ENCODE results near the gene HSPA9. TPM values are rescaled to one million over a fixed set of nuclear protein-coding genes. Genes with fewer than 3 reads are reported as not detected.

HSPA9 gene
- polyA plus RNA-seq, 2 of the 4 experiments (the other 2 are of a cell fraction), result 417 to 615 TPM

DNA sequence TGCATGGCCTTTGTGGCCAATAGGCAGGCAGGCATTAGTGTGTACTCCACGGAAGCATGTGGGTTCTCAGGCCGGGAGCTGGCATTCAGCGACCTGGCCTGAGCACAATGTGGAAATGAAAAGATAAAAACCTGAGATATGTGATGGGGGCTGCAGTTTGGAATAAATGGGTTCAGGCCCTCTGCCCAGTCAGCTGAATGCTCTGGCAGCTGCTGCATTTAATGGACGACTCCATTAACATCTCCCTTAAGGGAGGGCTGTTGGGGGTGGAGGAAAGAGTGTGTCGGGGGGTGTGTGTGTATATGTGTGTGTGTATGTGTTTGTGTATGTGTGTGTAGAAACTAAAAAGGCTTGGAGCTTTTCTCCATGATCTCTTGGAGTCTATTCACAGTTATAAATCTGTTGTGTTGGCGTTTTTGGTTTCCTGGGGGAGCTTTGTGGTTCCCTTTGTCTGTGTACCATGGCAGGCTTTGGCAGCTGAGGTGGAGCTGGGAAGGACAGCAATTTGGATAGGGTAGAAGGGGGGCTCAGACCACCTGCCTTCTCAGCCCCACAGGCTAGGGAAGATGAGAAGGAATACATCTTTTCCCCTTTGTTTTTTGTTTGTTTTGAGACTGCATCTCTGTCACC lies 27.3 kb upstream of the HSPA9 start:
- ChIA-PET CTCF (interaction anchor here (0.7 to 3.4 kb wide), 5 partner anchors 9 to 23 kb away, joined by 3 to 14 read pairs (median 4); no protein-coding TSS in a partner anchor), POLR2A (no interaction called here)
- Histone ChIP-seq H3K27ac (peak overlapping the region; percentile 29 to 59; a peak in 2 of 6 replicates), H3K4me3 (no peak overlapping the region), H3K4me1 (peaks cover 9% of the 10 kb centered on the region; the same call in 2 of the 3 replicates), H3K9me3 (no peaks in the 10 kb centered on the region), H3K4me2 (no peak overlapping the region)
- FAIRE-seq (no peak), DNase-seq (ENCODE audit: low read depth in 1 of 2, low spot score in 1 of 2) (no peak), ATAC-seq (no peak)
- 79% methylated on average over 6 of the region's 6 CpGs for WGBS (ENCODE audit: missing lambda C conversion rate)
- TF ChIP-seq, protein P1, sequence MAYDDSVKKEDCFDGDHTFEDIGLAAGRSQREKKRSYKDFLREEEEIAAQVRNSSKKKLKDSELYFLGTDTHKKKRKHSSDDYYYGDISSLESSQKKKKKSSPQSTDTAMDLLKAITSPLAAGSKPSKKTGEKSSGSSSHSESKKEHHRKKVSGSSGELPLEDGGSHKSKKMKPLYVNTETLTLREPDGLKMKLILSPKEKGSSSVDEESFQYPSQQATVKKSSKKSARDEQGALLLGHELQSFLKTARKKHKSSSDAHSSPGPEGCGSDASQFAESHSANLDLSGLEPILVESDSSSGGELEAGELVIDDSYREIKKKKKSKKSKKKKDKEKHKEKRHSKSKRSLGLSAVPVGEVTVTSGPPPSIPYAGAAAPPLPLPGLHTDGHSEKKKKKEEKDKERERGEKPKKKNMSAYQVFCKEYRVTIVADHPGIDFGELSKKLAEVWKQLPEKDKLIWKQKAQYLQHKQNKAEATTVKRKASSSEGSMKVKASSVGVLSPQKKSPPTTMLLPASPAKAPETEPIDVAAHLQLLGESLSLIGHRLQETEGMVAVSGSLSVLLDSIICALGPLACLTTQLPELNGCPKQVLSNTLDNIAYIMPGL (CRISPR knock-in tag; IDR thresholded peaks at IDR 0.05; ENCODE audit: borderline replicate concordance), result no peak
- TF ChIP-seq ZNF302 (CRISPR knock-in tag; IDR thresholded peaks at IDR 0.05), result no peak
- TF ChIP-seq, protein P2, sequence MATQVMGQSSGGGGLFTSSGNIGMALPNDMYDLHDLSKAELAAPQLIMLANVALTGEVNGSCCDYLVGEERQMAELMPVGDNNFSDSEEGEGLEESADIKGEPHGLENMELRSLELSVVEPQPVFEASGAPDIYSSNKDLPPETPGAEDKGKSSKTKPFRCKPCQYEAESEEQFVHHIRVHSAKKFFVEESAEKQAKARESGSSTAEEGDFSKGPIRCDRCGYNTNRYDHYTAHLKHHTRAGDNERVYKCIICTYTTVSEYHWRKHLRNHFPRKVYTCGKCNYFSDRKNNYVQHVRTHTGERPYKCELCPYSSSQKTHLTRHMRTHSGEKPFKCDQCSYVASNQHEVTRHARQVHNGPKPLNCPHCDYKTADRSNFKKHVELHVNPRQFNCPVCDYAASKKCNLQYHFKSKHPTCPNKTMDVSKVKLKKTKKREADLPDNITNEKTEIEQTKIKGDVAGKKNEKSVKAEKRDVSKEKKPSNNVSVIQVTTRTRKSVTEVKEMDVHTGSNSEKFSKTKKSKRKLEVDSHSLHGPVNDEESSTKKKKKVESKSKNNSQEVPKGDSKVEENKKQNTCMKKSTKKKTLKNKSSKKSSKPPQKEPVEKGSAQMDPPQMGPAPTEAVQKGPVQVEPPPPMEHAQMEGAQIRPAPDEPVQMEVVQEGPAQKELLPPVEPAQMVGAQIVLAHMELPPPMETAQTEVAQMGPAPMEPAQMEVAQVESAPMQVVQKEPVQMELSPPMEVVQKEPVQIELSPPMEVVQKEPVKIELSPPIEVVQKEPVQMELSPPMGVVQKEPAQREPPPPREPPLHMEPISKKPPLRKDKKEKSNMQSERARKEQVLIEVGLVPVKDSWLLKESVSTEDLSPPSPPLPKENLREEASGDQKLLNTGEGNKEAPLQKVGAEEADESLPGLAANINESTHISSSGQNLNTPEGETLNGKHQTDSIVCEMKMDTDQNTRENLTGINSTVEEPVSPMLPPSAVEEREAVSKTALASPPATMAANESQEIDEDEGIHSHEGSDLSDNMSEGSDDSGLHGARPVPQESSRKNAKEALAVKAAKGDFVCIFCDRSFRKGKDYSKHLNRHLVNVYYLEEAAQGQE (IDR thresholded peaks at IDR 0.05), result no peak
- TF ChIP-seq ZC3H11A (IDR thresholded peaks at IDR 0.05), result no peak

DNA sequence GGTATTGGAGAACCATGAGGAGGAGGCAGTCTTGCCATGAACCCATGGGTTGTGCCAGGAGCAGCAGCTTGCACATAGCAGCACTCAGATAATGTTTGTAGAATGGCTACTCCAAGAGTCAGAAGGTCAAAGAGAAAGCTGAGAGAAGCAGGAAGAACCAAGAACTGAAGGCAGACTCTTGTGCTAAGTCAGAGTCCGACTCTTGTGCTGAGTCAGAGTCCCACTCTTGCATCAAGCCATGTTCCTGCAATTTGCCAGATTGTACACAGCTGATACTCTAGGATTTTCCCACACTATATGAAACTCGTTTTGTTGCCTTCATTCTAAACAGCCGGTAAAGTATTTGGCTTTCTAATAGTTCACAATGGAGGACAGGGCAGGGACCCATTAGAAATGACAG lies 26.2 kb upstream of the HSPA9 start:
- no peaks in the 10 kb centered on the region for H3K9me3 ChIP-seq
- no peak overlapping the region for H3K4me3 ChIP-seq
- peak overlapping the region; percentile 12; the same call in 2 of the 3 replicates for H3K4me2 ChIP-seq
- H3K27ac ChIP-seq, result peak overlapping the region; percentile 29 to 59
- 46% methylated on average over 3 of the region's 3 CpGs for WGBS (ENCODE audit: missing lambda C conversion rate)
- ChIA-PET POLR2A (no interaction called here), CTCF (interaction anchor here (0.7 to 3.3 kb wide), 6 partner anchors 9 to 75 kb away, joined by 3 to 12 read pairs (median 4); no protein-coding TSS in a partner anchor)
- FAIRE-seq, result no peak
- peak; percentile 67 to 69; a peak in 5 of 6 replicates for ATAC-seq
- DNase-seq (ENCODE audit: low read depth in 1 of 2, low spot score in 1 of 2), result peak in 1 of 2 experiments; percentile 61
- H3K4me1 ChIP-seq, result peaks cover 9% of the 10 kb centered on the region; the same call in 2 of the 3 replicates
- TF ChIP-seq MAFK (IDR thresholded peaks at IDR 0.05; ENCODE audit: partially characterized antibody) (peak; percentile 89), NFE2L2 (conservative IDR thresholded peaks at IDR 0.05; ENCODE audit: low read length) (0 out of 2 replicates have a peak, but pooled peaks have one; percentile 19), CBX2 (IDR thresholded peaks at IDR 0.05; ENCODE audit: borderline replicate concordance, low read depth) (no peak)

DNA sequence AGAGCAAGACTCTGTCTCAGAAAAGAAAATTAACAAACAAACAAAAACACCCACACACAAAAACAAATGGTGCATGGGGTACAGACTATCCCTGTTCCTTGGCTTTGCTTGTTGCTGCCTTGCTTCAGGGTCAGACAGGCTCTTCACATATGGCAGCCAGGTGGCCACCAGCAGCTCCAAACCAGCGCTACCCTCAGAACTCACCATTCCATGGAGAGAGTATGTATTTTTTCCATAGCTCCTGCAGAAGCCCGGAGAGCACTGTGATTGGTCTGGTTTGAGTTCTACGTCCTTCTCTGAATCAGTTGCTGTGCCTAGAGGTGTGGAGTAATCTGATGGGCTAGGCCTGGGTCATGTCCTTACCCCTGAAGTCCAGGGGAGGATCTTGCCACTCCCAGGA lies 25.2 kb upstream of the HSPA9 start:
- ATAC-seq (no peak), FAIRE-seq (no peak), DNase-seq (ENCODE audit: low read depth in 1 of 2, low spot score in 1 of 2) (no peak)
- Histone ChIP-seq H3K4me3 (no peak overlapping the region), H3K9me3 (no peaks in the 10 kb centered on the region), H3K27ac (no peak overlapping the region), H3K4me2 (no peak overlapping the region), H3K4me1 (peaks cover 9% of the 10 kb centered on the region; the same call in 2 of the 3 replicates)
- ChIA-PET CTCF (interaction anchor here (1.1 to 3.3 kb wide), 4 partner anchors 10 to 662 kb away, joined by 3 to 12 read pairs (median 6); no protein-coding TSS in a partner anchor), POLR2A (no interaction called here)
- TF ChIP-seq NFE2L2 (conservative IDR thresholded peaks at IDR 0.05; ENCODE audit: low read length) (no peak), MAZ (IDR thresholded peaks at IDR 0.05; ENCODE audit: borderline replicate concordance, low read depth, low read length) (no peak), CEBPB (IDR thresholded peaks at IDR 0.05) (no peak), TP53 (CRISPR knock-in tag; IDR thresholded peaks at IDR 0.05) (no peak), JUNB (IDR thresholded peaks at IDR 0.05) (no peak), RARB (CRISPR knock-in tag; IDR thresholded peaks at IDR 0.05) (no peak), KDM5A (IDR thresholded peaks at IDR 0.05) (no peak), HDAC2 (IDR thresholded peaks at IDR 0.05) (no peak), TFCP2L1 (CRISPR knock-in tag; IDR thresholded peaks at IDR 0.05) (no peak), HOXB5 (CRISPR knock-in tag; IDR thresholded peaks at IDR 0.05) (no peak)
- TF ChIP-seq, protein P3, sequence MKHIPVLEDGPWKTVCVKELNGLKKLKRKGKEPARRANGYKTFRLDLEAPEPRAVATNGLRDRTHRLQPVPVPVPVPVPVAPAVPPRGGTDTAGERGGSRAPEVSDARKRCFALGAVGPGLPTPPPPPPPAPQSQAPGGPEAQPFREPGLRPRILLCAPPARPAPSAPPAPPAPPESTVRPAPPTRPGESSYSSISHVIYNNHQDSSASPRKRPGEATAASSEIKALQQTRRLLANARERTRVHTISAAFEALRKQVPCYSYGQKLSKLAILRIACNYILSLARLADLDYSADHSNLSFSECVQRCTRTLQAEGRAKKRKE (CRISPR knock-in tag; IDR thresholded peaks at IDR 0.05; ENCODE audit: low read depth), result no peak
- TF ChIP-seq, protein P4, sequence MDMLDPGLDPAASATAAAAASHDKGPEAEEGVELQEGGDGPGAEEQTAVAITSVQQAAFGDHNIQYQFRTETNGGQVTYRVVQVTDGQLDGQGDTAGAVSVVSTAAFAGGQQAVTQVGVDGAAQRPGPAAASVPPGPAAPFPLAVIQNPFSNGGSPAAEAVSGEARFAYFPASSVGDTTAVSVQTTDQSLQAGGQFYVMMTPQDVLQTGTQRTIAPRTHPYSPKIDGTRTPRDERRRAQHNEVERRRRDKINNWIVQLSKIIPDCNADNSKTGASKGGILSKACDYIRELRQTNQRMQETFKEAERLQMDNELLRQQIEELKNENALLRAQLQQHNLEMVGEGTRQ (IDR thresholded peaks at IDR 0.05), result no peak
- 91% methylated on average over 3 of the region's 3 CpGs for WGBS (ENCODE audit: missing lambda C conversion rate)
